Sigmoid colon (tissue), 4 donors: ENCODE measurements around the gene ZDHHC22.

ENCODE experiments used
- CTCF ChIP-seq, 4 experiments: fragments of 450-650 bp in 3 of 4; fragments of 200-600 bp in 1 of 4; IDR thresholded peaks; one replicate each; pipeline ENCODE4 v1.5.1; 2016 to 2019; ENCODE audit warnings: antibody characterized with exemption in 4 of 4, mild to moderate bottlenecking in 3 of 4, moderate library complexity in 2 of 4
- EP300 ChIP-seq, 4 donors: sonication (generic); formaldehyde crosslinking; IDR thresholded peaks; one replicate each; pipeline ENCODE4 v1.6.1; 2017; ENCODE audit warnings: antibody characterized with exemption in 4 of 4
- POLR2A ChIP-seq, 2 donors: fragments of 450-650 bp; IDR thresholded peaks; one replicate each; pipeline ENCODE4 v1.6.1; 2016; ENCODE audit warnings: antibody characterized with exemption in 2 of 2, mild to moderate bottlenecking in 2 of 2, moderate library complexity in 2 of 2
- POLR2AphosphoS5 ChIP-seq, 4 donors: sonication (generic); formaldehyde crosslinking; IDR thresholded peaks; one replicate each; pipeline ENCODE4 v1.6.1; 2017; ENCODE audit warnings: antibody characterized with exemption in 4 of 4

DNA sequence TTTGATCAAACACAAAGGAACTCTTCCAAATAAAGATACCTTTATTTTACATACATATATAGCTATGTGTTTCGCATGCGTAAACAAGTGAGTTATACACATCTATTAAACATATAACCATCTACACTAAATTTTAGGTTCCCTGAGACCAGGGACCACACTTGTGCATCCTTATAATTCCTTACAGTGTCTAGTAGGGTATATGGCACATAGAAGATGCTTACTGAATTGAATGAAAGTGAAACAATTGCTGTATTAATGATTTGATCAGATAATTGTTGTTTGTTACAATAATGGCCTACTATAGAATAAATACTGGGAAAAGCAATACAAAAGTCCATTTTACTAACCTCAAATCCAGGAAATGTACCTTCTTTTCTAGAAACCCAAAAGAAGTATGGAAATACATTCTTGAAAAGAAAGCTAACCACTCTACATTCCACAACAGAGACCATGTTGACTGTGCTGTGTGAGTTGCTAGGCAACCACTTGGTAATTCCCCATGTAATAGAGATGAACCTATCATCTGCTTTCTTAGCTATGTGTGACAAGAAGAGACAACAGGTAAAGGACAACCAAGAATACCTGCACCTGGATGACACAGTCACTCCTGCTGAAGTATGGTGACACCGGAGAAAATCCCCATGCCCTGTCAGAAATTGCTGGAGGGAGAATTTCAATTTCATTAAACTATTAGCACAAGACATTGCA is 55.4 kb downstream of the ZDHHC22 start:
- TF ChIP-seq CTCF (IDR thresholded peaks at IDR 0.05) (no peak), POLR2AphosphoS5 (IDR thresholded peaks at IDR 0.05) (no peak), POLR2A (IDR thresholded peaks at IDR 0.05) (no peak), EP300 (IDR thresholded peaks at IDR 0.05) (no peak)
